T-helper 9 cell (primary cell): ENCODE measurements around the gene FAM78A.
"Not testable (repeated sequence)": the region's sequence is repeated elsewhere in the genome, so short reads cannot be mapped to it uniquely, and the experiment has no call there.

Experiments
- DNase-seq: peaks from one replicate; pipeline ENCODE4 v3.0.0-alpha.2; 2020

FAM78A gene

GRCh38 chr9:131236161-131236560 is 40.1 kb downstream of the FAM78A start:
- DNase-seq, result no peak

- no peak for DNase-seq
Observed at GRCh38 chr9:131235480-131235851, 40.8 kb downstream of the FAM78A start.

GRCh38 chr9:131234799-131235479 is 41.4 kb downstream of the FAM78A start:
- no peak for DNase-seq

DNA sequence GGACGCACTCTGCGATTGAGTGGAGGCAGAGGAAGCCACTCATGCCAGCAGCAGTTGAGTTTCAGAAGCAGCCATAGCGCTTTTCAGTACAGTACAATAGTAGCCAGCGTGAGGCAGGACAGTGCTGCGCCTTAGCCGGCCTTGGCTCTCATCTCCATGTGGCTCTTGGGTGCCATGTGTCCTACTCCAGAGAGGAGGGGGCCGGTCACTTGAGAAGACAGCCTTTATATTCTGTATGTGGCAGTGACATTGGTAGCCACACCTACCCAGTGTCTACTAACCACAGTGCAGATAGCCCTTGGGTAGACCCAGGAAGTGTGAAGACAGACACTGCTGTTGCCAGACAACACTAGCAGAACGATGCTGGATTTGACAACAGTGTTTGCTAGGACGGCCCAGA is 42.3 kb downstream of the FAM78A start:
- DNase-seq, result no peak

GRCh38 chr9:131233556-131233955 is 42.8 kb downstream of the FAM78A start:
- DNase-seq, result no peak

DNA sequence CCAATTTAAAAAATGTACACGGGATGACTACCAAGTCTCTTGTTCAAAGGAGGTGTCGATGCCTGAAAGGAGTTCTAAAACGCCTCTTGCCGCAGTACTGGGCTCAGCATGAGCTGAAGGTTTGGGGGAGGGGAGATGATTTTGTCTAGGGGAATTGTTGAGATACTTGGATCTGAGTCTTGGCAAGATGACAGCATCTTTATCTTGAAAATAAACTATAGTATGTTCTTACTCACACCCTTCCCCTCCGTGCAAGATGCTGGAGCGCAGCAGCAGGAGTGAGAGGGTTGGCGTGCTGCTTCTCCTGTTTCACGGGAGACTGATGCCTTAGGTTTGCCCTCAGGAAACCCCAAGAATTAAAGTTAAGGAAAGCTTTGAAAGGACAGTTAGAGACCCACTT is 47.3 kb downstream of the FAM78A start:
- no peak for DNase-seq

DNA sequence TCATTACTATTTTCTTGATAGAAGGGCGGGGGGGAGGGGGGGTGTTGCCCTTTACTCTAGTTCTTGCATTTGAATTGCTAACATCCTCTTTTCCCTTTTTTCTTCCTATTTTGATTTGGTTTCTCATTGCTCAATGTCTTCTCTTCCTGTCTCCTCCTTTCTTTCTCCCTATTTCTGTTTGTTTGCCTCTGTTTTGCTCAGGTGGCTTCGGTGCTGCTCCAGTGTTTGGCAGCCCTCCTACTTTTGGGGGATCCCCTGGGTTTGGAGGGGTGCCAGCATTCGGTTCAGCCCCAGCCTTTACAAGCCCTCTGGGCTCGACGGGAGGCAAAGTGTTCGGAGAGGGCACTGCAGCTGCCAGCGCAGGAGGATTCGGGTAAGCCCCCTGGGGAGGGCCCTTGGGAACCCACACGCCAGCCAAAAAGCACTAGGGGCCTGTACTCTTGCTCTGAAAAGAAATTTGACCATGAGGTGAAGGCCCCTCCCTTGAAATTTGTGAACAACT is 48.3 kb downstream of the FAM78A start:
- no peak for DNase-seq

GRCh38 chr9:131227112-131227958 is 49.0 kb downstream of the FAM78A start:
- DNase-seq, result no peak

- DNase-seq, result no peak
Observed at GRCh38 chr9:131226226-131226625, 50.1 kb downstream of the FAM78A start.

DNA sequence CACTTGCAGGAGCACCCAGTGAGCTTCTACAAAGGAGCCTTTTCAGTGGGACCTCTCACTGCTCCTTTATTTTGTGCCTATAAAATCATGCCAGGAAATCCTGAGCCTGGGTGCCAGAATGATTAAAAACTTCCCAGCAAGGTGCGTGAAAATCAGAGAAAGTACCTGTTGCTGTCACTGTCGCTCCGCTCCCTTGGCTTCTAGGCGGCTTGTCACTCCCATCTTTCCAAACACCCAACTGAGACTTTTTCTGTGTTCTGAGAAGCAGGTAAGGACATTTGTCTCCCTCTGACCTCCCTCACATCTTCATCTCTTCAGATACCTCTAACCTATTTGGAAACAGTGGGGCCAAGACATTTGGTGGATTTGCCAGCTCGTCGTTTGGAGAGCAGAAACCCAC is 53.9 kb downstream of the FAM78A start:
- DNase-seq, result no peak

- DNase-seq, result no peak
Observed at GRCh38 chr9:131220485-131220884, 55.8 kb downstream of the FAM78A start.

DNA sequence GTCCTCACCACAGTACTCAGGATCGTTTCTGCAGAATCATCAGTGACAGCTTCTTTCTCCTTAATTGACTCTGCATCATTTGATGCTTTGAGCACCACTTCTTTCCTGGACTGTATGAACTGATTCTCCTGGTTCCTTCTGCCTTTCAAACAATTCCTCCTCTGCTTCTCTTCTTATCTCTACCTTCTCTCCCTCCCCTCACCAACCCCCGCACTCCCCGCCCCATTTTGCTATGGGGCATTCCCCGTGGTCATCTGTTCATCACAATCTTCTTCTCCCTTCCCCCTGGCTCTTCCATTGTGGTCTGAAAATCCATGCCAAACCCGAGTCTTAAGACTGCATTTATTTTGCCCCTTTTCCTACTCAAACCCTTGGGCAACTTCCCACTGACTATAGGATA is 57.9 kb downstream of the FAM78A start:
- DNase-seq, result no peak

DNA sequence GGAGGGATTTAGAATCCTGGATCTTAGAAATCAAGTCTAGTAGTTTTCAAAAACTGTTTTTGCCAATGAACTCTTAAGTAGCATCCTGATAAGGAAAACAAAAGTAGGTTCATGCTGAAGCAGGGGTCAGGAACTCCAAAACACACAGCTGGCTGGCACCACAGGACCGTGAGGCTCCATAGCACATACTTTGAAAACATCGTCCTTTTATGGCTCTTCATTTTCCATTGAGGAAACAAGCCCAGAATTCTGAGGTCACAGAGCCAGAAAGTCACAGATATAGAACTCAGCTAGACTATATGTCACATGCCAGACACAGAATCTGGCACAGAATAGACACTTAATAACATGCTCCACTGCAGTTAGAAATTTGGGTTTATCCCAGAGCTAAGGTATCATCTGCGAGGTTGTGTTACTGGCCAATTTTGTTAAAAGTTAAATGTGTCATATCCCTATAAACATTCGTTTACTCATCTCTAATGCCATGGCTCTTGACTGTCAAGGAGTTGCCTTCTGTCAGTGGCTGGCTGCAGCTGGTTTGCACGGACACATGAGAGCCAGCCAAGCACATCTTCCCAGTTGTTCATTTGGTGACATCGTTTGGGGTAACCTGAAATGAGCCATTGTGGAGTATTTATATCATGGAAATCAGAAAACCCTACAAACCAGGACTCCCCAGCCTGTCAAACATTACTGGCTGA is 58.8 kb downstream of the FAM78A start:
- DNase-seq, result no peak

DNA sequence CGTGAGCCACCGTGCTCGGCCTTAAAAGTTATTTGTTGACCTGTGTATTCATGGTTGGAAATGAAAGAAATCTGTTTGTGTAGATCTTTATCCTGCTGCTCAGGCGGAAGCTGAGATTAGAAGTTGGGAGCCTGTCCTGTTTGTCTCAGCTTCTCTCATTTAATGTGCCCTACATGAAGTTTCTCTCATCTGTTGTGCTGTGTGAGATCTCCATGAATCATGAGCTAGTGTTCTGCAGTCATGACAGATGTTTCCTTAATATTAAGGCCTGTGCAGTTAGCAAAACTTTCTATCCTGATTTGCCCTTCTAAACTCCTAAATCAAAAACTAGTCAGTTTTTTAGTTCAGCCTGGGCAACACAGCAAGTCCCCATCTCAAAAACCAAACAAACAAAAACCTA is 59.5 kb downstream of the FAM78A start:
- no peak for DNase-seq

DNA sequence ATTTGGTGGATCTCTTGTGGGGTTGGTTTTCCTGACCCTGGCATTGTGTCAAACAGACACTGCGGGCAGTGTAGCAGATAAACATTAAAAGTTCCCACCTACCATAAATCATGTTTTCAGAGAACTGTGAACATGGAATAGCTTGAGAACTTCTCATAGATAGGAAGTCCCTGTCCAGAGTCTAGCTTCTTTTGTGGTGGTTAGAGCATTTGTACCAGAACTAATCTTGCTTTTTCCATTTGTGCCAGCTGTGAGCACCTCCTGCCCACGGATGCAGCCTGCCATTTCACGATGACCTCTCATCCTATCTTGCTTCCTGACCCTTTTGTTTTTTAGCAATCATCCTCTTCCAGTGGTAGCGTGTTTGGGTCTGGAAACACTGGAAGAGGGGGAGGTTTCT is 61.4 kb downstream of the FAM78A start:
- DNase-seq, result no peak

- no peak for DNase-seq
Observed at GRCh38 chr9:131214286-131214856, 61.9 kb downstream of the FAM78A start.

GRCh38 chr9:131211920-131212319 is 64.4 kb downstream of the FAM78A start:
- not testable (repeated sequence) for DNase-seq
